Measurements from ENCODE around the gene ALOX15B.

GRCh38 chr17:8089728-8090127, 50.9 kb downstream of the ALOX15B start:
- no peak for TF ChIP-seq CTCF (IDR thresholded peaks at IDR 0.05; ENCODE audit: borderline replicate concordance, extremely low read depth, low read length, poor library complexity, severe bottlenecking)
- TF ChIP-seq EZH2 (IDR thresholded peaks at IDR 0.05; ENCODE audit: borderline replicate concordance, low read depth, low read length, severe bottlenecking): no peak

Data from DND-41 (cell line).